OCI-LY1 (cell line): ENCODE data around the gene TMEM9.

Source experiments
- H2AFZ ChIP-seq: fragments of 200-600 bp; sonication (generic), shearing (Covaris generic); 2 replicates; pipeline ENCODE4 v1.6.0; 2014; ENCODE audit warnings: antibody characterized with exemption, mild to moderate bottlenecking, low read length
- H3F3A ChIP-seq: fragments of 200-600 bp; sonication (generic), shearing (Covaris generic); 2 replicates; pipeline ENCODE4 v1.6.0; 2014; ENCODE audit warnings: mild to moderate bottlenecking, antibody characterized with exemption, low read length, moderate library complexity; ENCODE audit not compliant: insufficient read depth
- H3K27ac ChIP-seq: fragments of 200-600 bp; sonication (generic); 2 replicates; pipeline ENCODE4 v1.5.1; 2014; ENCODE audit warnings: low read length, mixed run types, mild to moderate bottlenecking, low read depth; ENCODE audit not compliant: poor library complexity, severe bottlenecking
- H3K27me3 ChIP-seq: fragments of 200-600 bp; sonication (generic); 2 replicates; pipeline ENCODE4 v1.6.0; 2014; ENCODE audit warnings: antibody characterized with exemption, mild to moderate bottlenecking, low read length, moderate library complexity; ENCODE audit not compliant: insufficient read depth
- H3K36me3 ChIP-seq: fragments of 200-600 bp; sonication (generic); 2 replicates; pipeline ENCODE4 v1.6.1; 2014; ENCODE audit warnings: mild to moderate bottlenecking, antibody characterized with exemption, low read length, moderate library complexity, mixed read lengths; ENCODE audit not compliant: insufficient read depth
- H3K4me1 ChIP-seq: fragments of 200-600 bp; sonication (generic); 2 replicates; pipeline ENCODE4 v1.5.1; 2014; ENCODE audit warnings: mild to moderate bottlenecking, low read length, moderate library complexity; ENCODE audit not compliant: insufficient read depth, severe bottlenecking
- H3K4me2 ChIP-seq: fragments of 200-600 bp; sonication (generic), shearing (Covaris generic); 2 replicates; pipeline ENCODE4 v1.6.1; 2014; ENCODE audit warnings: low read length
- H3K4me3 ChIP-seq: fragments of 200-600 bp; sonication (generic); 2 replicates; pipeline ENCODE4 v1.5.1; 2014; ENCODE audit warnings: low read length, low read depth, mild to moderate bottlenecking, mixed read lengths; ENCODE audit not compliant: poor library complexity, severe bottlenecking
- H3K79me2 ChIP-seq: fragments of 200-600 bp; shearing (Covaris generic); 2 replicates; pipeline ENCODE4 v1.6.1; 2016; ENCODE audit warnings: mixed run types, low read length, mixed read lengths; ENCODE audit not compliant: insufficient read depth
- H3K9ac ChIP-seq: fragments of 200-600 bp; sonication (generic), shearing (Covaris generic); 2 replicates; pipeline ENCODE4 v1.6.1; 2014; ENCODE audit warnings: mild to moderate bottlenecking, low read length, mixed read lengths
- H3K9me2 ChIP-seq: fragments of 200-600 bp; sonication (generic), shearing (Covaris generic); 2 replicates; pipeline ENCODE4 v1.6.1; 2014; ENCODE audit warnings: low read depth, mild to moderate bottlenecking, low read length, mixed read lengths
- H3K9me3 ChIP-seq: fragments of 200-600 bp; shearing (Covaris generic); 2 replicates; pipeline ENCODE4 v1.6.1; 2014; ENCODE audit warnings: low read length, mixed read lengths
- H4K20me1 ChIP-seq: fragments of 200-600 bp; sonication (generic), shearing (Covaris generic); 2 replicates; pipeline ENCODE4 v1.6.0; 2016; ENCODE audit warnings: mild to moderate bottlenecking, low read length; ENCODE audit not compliant: insufficient read depth
- CTCF ChIP-seq: fragments of 200-600 bp; sonication (generic), shearing (Covaris generic); IDR thresholded peaks from 2 replicates; pipeline ENCODE4 v1.5.1; 2017; ENCODE audit warnings: mild to moderate bottlenecking, antibody characterized with exemption, low read length, moderate library complexity, mixed read lengths
- EZH2 ChIP-seq: fragments of 200-600 bp; sonication (generic), shearing (Covaris generic); IDR thresholded peaks from 2 replicates; pipeline ENCODE4 v1.8.0; 2017; ENCODE audit warnings: borderline replicate concordance, mixed run types, mild to moderate bottlenecking, antibody characterized with exemption, low read length, moderate library complexity, mixed read lengths

TMEM9 gene

DNA sequence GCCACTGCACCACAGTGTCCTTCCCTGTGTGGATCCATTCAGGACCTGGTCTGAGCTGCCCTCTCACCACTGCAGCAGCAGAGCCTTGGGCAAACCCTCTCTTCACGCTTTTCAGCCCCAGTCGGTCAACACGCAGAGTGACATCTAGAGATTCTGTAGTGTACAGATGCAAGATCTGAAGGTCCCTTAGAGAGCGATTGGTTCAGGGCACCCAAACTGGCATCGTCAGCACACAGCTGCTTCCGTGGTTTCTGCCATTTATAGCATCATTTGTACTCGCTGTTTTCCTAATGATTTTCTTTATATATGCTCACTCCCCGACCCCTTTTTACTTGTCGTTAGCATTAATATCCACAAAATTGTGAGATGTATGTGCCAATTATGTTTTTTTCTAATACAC, 25.8 kb downstream of the TMEM9 start:
- no peaks in the 10 kb centered on the region for H3K9me3 ChIP-seq
- no peaks in the 10 kb centered on the region for H3K9me2 ChIP-seq
- TF ChIP-seq CTCF (no peak), EZH2 (no peak)
- no peak overlapping the region for H3K4me2 ChIP-seq
- H4K20me1 ChIP-seq = no peaks in the 10 kb centered on the region
- no peak overlapping the region for H2AFZ ChIP-seq
- H3F3A ChIP-seq = no peaks in the 10 kb centered on the region
- no peaks in the 10 kb centered on the region for H3K79me2 ChIP-seq
- H3K4me1 ChIP-seq = no peaks in the 10 kb centered on the region
- no peaks in the 10 kb centered on the region for H3K36me3 ChIP-seq
- no peak overlapping the region for H3K27ac ChIP-seq
- H3K9ac ChIP-seq = no peak overlapping the region
- H3K4me3 ChIP-seq = no peak overlapping the region
- H3K27me3 ChIP-seq = no peaks in the 10 kb centered on the region

- H3K36me3 ChIP-seq = no peaks in the 10 kb centered on the region
- H3K9me2 ChIP-seq = no peaks in the 10 kb centered on the region
- H3K4me3 ChIP-seq = no peak overlapping the region
- no peak overlapping the region for H3K9ac ChIP-seq
- no peaks in the 10 kb centered on the region for H3K4me1 ChIP-seq
- TF ChIP-seq CTCF (no peak), EZH2 (no peak)
- H4K20me1 ChIP-seq = no peaks in the 10 kb centered on the region
- no peaks in the 10 kb centered on the region for H3F3A ChIP-seq
- no peaks in the 10 kb centered on the region for H3K9me3 ChIP-seq
- no peak overlapping the region for H2AFZ ChIP-seq
- no peak overlapping the region for H3K4me2 ChIP-seq
- H3K79me2 ChIP-seq = no peaks in the 10 kb centered on the region
- H3K27me3 ChIP-seq = no peaks in the 10 kb centered on the region
- no peak overlapping the region for H3K27ac ChIP-seq
These were observed 26.4 kb downstream of the TMEM9 start for GRCh38 chr1:201127755-201128455.

- no peaks in the 10 kb centered on the region for H3K27me3 ChIP-seq
- TF ChIP-seq CTCF (no peak), EZH2 (no peak)
- no peaks in the 10 kb centered on the region for H3K4me1 ChIP-seq
- no peaks in the 10 kb centered on the region for H3K9me2 ChIP-seq
- H4K20me1 ChIP-seq = no peaks in the 10 kb centered on the region
- H3K79me2 ChIP-seq = no peaks in the 10 kb centered on the region
- no peak within 1 kb of the TSS for H3K4me3 ChIP-seq
- no peaks in the 10 kb centered on the region for H3F3A ChIP-seq
- H3K36me3 ChIP-seq = no peaks in the 10 kb centered on the region
- no peak within 1 kb of the TSS for H3K27ac ChIP-seq
- H2AFZ ChIP-seq = no peak within 1 kb of the TSS
- no peak within 1 kb of the TSS for H3K4me2 ChIP-seq
- no peaks in the 10 kb centered on the region for H3K9me3 ChIP-seq
- no peak within 1 kb of the TSS for H3K9ac ChIP-seq
These were observed 27.2 kb downstream of the TMEM9 start, which contains the start of gene ASCL5 for GRCh38 chr1:201126832-201127754. ASCL5 (minus strand) TSS chr1:201127184; CDS start chr1:201115372, 11,812 bp downstream.
